ENCODE data around the gene MBL2.

MBL2 gene

DNA sequence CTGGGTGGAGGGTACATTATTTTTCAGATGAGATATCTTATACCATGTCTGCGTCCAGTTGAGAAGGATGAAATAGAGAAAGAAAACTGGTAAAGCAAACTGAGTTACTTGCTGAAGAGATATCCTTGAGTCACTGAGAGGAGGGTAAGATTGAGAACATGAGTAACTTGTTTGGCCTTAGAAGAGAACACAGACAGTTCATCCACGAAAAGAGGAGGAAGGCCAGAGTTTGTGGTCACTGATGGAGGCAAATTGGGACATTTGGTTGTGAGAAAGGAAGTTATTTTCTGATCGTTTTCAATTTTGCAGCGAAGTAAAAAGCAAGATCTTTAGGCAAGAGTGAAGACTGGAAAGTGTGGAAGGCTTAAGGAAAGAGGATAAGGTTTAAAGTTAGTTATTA is 15.6 kb downstream of the MBL2 start:
- no peak for DNase-seq
- Histone ChIP-seq H3K4me3 (ENCODE audit: insufficient read depth, low read depth, low read length, poor library complexity, severe bottlenecking) (no peak overlapping the region), H3K27me3 (replicated peaks; ENCODE audit: control insufficient read depth, insufficient read depth, low read length, poor library complexity, severe bottlenecking) (no peaks in the 10 kb centered on the region), H3K4me1 (ENCODE audit: control insufficient read depth, insufficient read depth, low read length, poor library complexity, severe bottlenecking) (no peaks in the 10 kb centered on the region), H3K36me3 (ENCODE audit: control insufficient read depth, insufficient read depth, low read length) (no peaks in the 10 kb centered on the region), H3K27ac (ENCODE audit: insufficient read depth, low read length, poor library complexity, severe bottlenecking) (no peak overlapping the region), H3K9me3 (ENCODE audit: control insufficient read depth, low read length) (no peaks in the 10 kb centered on the region)

DNA sequence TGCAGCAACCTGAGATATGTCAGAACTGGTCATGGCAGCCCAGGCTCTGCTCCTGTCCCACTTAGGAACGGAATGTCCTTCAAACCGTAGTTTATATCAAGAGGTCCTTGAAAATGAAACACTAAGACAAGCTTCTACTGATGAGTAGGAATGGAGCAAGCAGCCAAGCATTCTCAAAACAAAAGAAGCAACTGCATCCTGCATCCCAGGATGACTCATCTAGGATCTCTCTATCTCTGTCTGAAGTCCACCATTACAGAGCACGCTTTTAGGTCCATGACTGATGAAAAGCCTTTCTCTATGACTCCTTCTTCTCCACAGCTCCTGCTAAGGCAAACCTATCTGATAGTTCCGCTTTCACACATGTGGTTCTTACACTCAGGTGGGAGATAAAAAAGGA is 16.3 kb downstream of the MBL2 start:
- DNase-seq, result no peak
- no peaks in the 10 kb centered on the region for H3K9me3 ChIP-seq (ENCODE audit: control insufficient read depth, low read length)
- no peak overlapping the region for H3K4me3 ChIP-seq (ENCODE audit: insufficient read depth, low read depth, low read length, poor library complexity, severe bottlenecking)
- H3K27me3 ChIP-seq (replicated peaks; ENCODE audit: control insufficient read depth, insufficient read depth, low read length, poor library complexity, severe bottlenecking), result no peaks in the 10 kb centered on the region
- H3K4me1 ChIP-seq (ENCODE audit: control insufficient read depth, insufficient read depth, low read length, poor library complexity, severe bottlenecking), result no peaks in the 10 kb centered on the region
- no peaks in the 10 kb centered on the region for H3K36me3 ChIP-seq (ENCODE audit: control insufficient read depth, insufficient read depth, low read length)
- H3K27ac ChIP-seq (ENCODE audit: insufficient read depth, low read length, poor library complexity, severe bottlenecking), result no peak overlapping the region

GRCh38 chr10:52755297-52756062 is 17.1 kb downstream of the MBL2 start:
- H3K27ac ChIP-seq (ENCODE audit: insufficient read depth, low read length, poor library complexity, severe bottlenecking), result no peak overlapping the region

GRCh38 chr10:52752801-52753445 is 19.7 kb downstream of the MBL2 start:
- Histone ChIP-seq H3K9me3 (ENCODE audit: control insufficient read depth, low read length) (no peaks in the 10 kb centered on the region), H3K27ac (ENCODE audit: insufficient read depth, low read length, poor library complexity, severe bottlenecking) (no peak overlapping the region), H3K36me3 (ENCODE audit: control insufficient read depth, insufficient read depth, low read length) (no peaks in the 10 kb centered on the region), H3K4me1 (ENCODE audit: control insufficient read depth, insufficient read depth, low read length, poor library complexity, severe bottlenecking) (no peaks in the 10 kb centered on the region), H3K27me3 (replicated peaks; ENCODE audit: control insufficient read depth, insufficient read depth, low read length, poor library complexity, severe bottlenecking) (no peaks in the 10 kb centered on the region), H3K4me3 (ENCODE audit: insufficient read depth, low read depth, low read length, poor library complexity, severe bottlenecking) (no peak overlapping the region)
- DNase-seq, result no peak

More at GRCh38 chr10:52755297-52756062, 17.1 kb downstream of the MBL2 start:
- Histone ChIP-seq H3K27me3 (replicated peaks; ENCODE audit: control insufficient read depth, insufficient read depth, low read length, poor library complexity, severe bottlenecking) (no peaks in the 10 kb centered on the region), H3K9me3 (ENCODE audit: control insufficient read depth, low read length) (no peaks in the 10 kb centered on the region), H3K4me1 (ENCODE audit: control insufficient read depth, insufficient read depth, low read length, poor library complexity, severe bottlenecking) (no peaks in the 10 kb centered on the region), H3K36me3 (ENCODE audit: control insufficient read depth, insufficient read depth, low read length) (no peaks in the 10 kb centered on the region), H3K4me3 (ENCODE audit: insufficient read depth, low read depth, low read length, poor library complexity, severe bottlenecking) (no peak overlapping the region)
- DNase-seq, result no peak

DNA sequence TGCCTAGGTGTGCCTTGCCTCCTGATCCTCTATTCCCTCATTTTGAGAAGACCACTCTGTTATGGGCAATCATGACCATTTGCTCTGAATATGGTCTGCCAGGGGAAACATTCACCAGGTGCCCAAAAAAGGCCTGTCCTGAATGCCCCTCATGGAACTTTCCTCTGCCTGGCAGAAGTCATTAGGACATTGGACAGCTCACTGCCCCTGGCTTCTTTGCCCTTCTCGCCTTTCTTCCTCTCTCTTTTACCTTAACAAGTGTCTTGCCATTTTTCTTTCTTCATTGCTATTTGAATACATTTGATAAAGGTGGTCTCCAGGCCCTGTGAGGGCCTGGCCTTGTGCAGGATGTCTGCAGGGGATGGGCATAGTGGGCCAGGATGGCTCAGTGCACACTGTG is 20.3 kb downstream of the MBL2 start:
- DNase-seq, result no peak
- H3K4me1 ChIP-seq (ENCODE audit: control insufficient read depth, insufficient read depth, low read length, poor library complexity, severe bottlenecking), result no peaks in the 10 kb centered on the region
- H3K36me3 ChIP-seq (ENCODE audit: control insufficient read depth, insufficient read depth, low read length), result no peaks in the 10 kb centered on the region
- H3K27ac ChIP-seq (ENCODE audit: insufficient read depth, low read length, poor library complexity, severe bottlenecking), result no peak overlapping the region
- no peak overlapping the region for H3K4me3 ChIP-seq (ENCODE audit: insufficient read depth, low read depth, low read length, poor library complexity, severe bottlenecking)
- H3K27me3 ChIP-seq (replicated peaks; ENCODE audit: control insufficient read depth, insufficient read depth, low read length, poor library complexity, severe bottlenecking), result no peaks in the 10 kb centered on the region
- H3K9me3 ChIP-seq (ENCODE audit: control insufficient read depth, low read length), result no peaks in the 10 kb centered on the region

- H3K27me3 ChIP-seq (replicated peaks; ENCODE audit: control insufficient read depth, insufficient read depth, low read length, poor library complexity, severe bottlenecking), result no peaks in the 10 kb centered on the region
- H3K27ac ChIP-seq (ENCODE audit: insufficient read depth, low read length, poor library complexity, severe bottlenecking), result no peak overlapping the region
- H3K36me3 ChIP-seq (ENCODE audit: control insufficient read depth, insufficient read depth, low read length), result no peaks in the 10 kb centered on the region
- H3K4me3 ChIP-seq (ENCODE audit: insufficient read depth, low read depth, low read length, poor library complexity, severe bottlenecking), result no peak overlapping the region
- no peaks in the 10 kb centered on the region for H3K4me1 ChIP-seq (ENCODE audit: control insufficient read depth, insufficient read depth, low read length, poor library complexity, severe bottlenecking)
- DNase-seq, result no peak
- no peaks in the 10 kb centered on the region for H3K9me3 ChIP-seq (ENCODE audit: control insufficient read depth, low read length)
These were observed 21.2 kb downstream of the MBL2 start for GRCh38 chr10:52751337-52751736.

DNA sequence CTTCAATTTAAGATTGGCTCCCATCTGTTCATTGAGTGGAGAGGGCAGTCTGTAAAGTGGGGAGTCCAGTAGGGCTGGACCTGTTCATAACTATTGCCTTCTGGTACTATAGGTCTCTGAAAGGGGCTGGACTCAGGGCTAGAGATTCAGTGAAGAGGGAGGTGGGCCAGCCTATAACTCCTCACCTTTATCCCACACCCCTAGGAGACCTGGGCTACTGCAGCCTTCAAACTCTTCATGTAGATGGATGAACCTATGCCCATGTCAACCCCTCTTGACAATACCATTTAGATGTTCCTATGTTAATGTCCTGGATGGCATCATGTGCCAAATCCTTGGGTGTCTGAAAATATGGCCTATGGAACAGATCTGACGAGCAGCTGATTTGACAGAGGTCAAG is 22.0 kb downstream of the MBL2 start:
- H3K4me1 ChIP-seq (ENCODE audit: control insufficient read depth, insufficient read depth, low read length, poor library complexity, severe bottlenecking), result no peaks in the 10 kb centered on the region
- H3K4me3 ChIP-seq (ENCODE audit: insufficient read depth, low read depth, low read length, poor library complexity, severe bottlenecking), result no peak overlapping the region
- no peaks in the 10 kb centered on the region for H3K9me3 ChIP-seq (ENCODE audit: control insufficient read depth, low read length)
- DNase-seq, result no peak
- H3K27ac ChIP-seq (ENCODE audit: insufficient read depth, low read length, poor library complexity, severe bottlenecking), result no peak overlapping the region
- H3K27me3 ChIP-seq (replicated peaks; ENCODE audit: control insufficient read depth, insufficient read depth, low read length, poor library complexity, severe bottlenecking), result no peaks in the 10 kb centered on the region
- H3K36me3 ChIP-seq (ENCODE audit: control insufficient read depth, insufficient read depth, low read length), result no peaks in the 10 kb centered on the region

- H3K4me1 ChIP-seq (ENCODE audit: control insufficient read depth, insufficient read depth, low read length, poor library complexity, severe bottlenecking), result no peaks in the 10 kb centered on the region
- no peak overlapping the region for H3K4me3 ChIP-seq (ENCODE audit: insufficient read depth, low read depth, low read length, poor library complexity, severe bottlenecking)
- no peaks in the 10 kb centered on the region for H3K27me3 ChIP-seq (replicated peaks; ENCODE audit: control insufficient read depth, insufficient read depth, low read length, poor library complexity, severe bottlenecking)
- no peak overlapping the region for H3K27ac ChIP-seq (ENCODE audit: insufficient read depth, low read length, poor library complexity, severe bottlenecking)
- no peaks in the 10 kb centered on the region for H3K9me3 ChIP-seq (ENCODE audit: control insufficient read depth, low read length)
- no peak for DNase-seq
- no peaks in the 10 kb centered on the region for H3K36me3 ChIP-seq (ENCODE audit: control insufficient read depth, insufficient read depth, low read length)
These were observed 24.9 kb downstream of the MBL2 start for GRCh38 chr10:52747694-52748093.

DNA sequence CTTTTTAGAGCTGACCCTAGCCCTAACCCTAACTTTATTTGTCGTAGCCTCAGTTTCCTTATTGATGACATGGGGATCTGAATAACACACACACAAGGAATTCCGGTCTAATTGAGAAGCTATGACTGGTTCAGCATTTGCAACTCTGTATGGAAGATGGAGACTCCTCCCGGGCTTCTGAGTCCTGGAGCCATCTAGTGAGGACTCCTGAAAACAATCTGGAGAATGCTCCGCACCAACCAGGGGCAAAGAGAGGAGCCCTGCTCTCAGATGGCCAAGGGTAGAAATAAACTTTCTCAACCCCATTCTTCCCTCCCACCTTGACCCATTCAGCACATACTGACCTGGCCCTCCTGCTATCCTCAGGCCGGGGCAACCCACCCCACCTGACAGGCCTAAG is 26.4 kb downstream of the MBL2 start:
- Histone ChIP-seq H3K36me3 (ENCODE audit: control insufficient read depth, insufficient read depth, low read length) (no peaks in the 10 kb centered on the region), H3K27me3 (replicated peaks; ENCODE audit: control insufficient read depth, insufficient read depth, low read length, poor library complexity, severe bottlenecking) (no peaks in the 10 kb centered on the region), H3K9me3 (ENCODE audit: control insufficient read depth, low read length) (no peaks in the 10 kb centered on the region), H3K27ac (ENCODE audit: insufficient read depth, low read length, poor library complexity, severe bottlenecking) (no peak overlapping the region), H3K4me1 (ENCODE audit: control insufficient read depth, insufficient read depth, low read length, poor library complexity, severe bottlenecking) (no peaks in the 10 kb centered on the region), H3K4me3 (ENCODE audit: insufficient read depth, low read depth, low read length, poor library complexity, severe bottlenecking) (no peak overlapping the region)
- DNase-seq, result no peak

GRCh38 chr10:52744057-52744805 is 28.4 kb downstream of the MBL2 start:
- no peak for DNase-seq
- no peaks in the 10 kb centered on the region for H3K36me3 ChIP-seq (ENCODE audit: control insufficient read depth, insufficient read depth, low read length)
- no peaks in the 10 kb centered on the region for H3K27me3 ChIP-seq (replicated peaks; ENCODE audit: control insufficient read depth, insufficient read depth, low read length, poor library complexity, severe bottlenecking)
- H3K4me1 ChIP-seq (ENCODE audit: control insufficient read depth, insufficient read depth, low read length, poor library complexity, severe bottlenecking), result no peaks in the 10 kb centered on the region
- no peaks in the 10 kb centered on the region for H3K9me3 ChIP-seq (ENCODE audit: control insufficient read depth, low read length)
- H3K27ac ChIP-seq (ENCODE audit: insufficient read depth, low read length, poor library complexity, severe bottlenecking), result no peak overlapping the region
- no peak overlapping the region for H3K4me3 ChIP-seq (ENCODE audit: insufficient read depth, low read depth, low read length, poor library complexity, severe bottlenecking)

All from effector memory CD4-positive, alpha-beta T cell (primary cell).